T-cell (primary cell): Measurements from ENCODE around the gene TEFM. TPM values are rescaled to one million over a fixed set of nuclear protein-coding genes. Genes with fewer than 3 reads are reported as not detected.
"Not testable (repeated sequence)": the region's sequence is repeated elsewhere in the genome, so short reads cannot be mapped to it uniquely, and the experiment has no call there.

Experiments
- ATAC-seq, 4 experiments: fragments of 200-7000 bp in 3 of 4; fragments of 150-1000 bp in 1 of 4; cut with Tn5 transposase; replicated peaks in 1 of 4; 1 replicate in 3 of 4; 2 replicates in 1 of 4; pipeline ENCODE4 v1.10.0; 2021; ENCODE audit warnings: moderate library complexity in 3 of 4, mild to moderate bottlenecking in 2 of 4, moderate number of reproducible peaks in 1 of 4
- CTCF ChIA-PET, 2 donors: fragments of 300-600 bp; sonication (Branson Sonifier 250); formaldehyde crosslinking; loops; one replicate each; lab custom pipeline; 2022; ENCODE audit warnings: antibody characterized with exemption in 2 of 2; lab: Charles Lee
- POLR2A ChIA-PET, 2 donors: fragments of 300-600 bp; sonication (Branson Sonifier 250); formaldehyde crosslinking; loops; one replicate each; lab custom pipeline; 2022; ENCODE audit warnings: antibody characterized with exemption in 2 of 2; lab: Charles Lee
- DNase-seq, 35 experiments: peaks; one replicate each; pipeline versions ENCODE4 v3.0.0 to v3.0.0-alpha.2; 2013 to 2023
- H3K27ac ChIP-seq: one replicate; pipeline ENCODE4 v1.5.1; 2013; ENCODE audit warnings: low read length
- H3K27me3 ChIP-seq, 2 experiments: replicated peaks in 1 of 2; 1 replicate in 1 of 2; 2 replicates in 1 of 2; pipeline versions ENCODE4 v1.6.1 to v1.7.0; 2013; ENCODE audit warnings: low read length in 1 of 2, mixed read lengths in 1 of 2; ENCODE audit not compliant: control insufficient read depth in 2 of 2, insufficient read depth in 2 of 2; ENCODE audit errors: extremely low read depth in 1 of 2
- H3K36me3 ChIP-seq, 2 donors: 1 replicate in 1 of 2; 2 replicates in 1 of 2; pipeline versions ENCODE4 v1.6.1 to v1.7.0; 2013; ENCODE audit warnings: low read length in 1 of 2; ENCODE audit not compliant: control insufficient read depth in 2 of 2, insufficient read depth in 1 of 2; ENCODE audit errors: extremely low read depth in 1 of 2
- H3K4me1 ChIP-seq, 2 experiments: 1 replicate in 1 of 2; 2 replicates in 1 of 2; pipeline versions ENCODE4 v1.6.1 to v1.7.0; 2013; ENCODE audit warnings: low read length in 2 of 2, mixed read lengths in 1 of 2; ENCODE audit not compliant: insufficient read depth in 2 of 2, control insufficient read depth in 1 of 2; ENCODE audit errors: extremely low read depth in 1 of 2
- H3K4me3 ChIP-seq, 2 donors: 1 replicate in 1 of 2; 2 replicates in 1 of 2; pipeline versions ENCODE4 v1.5.1 to v1.7.0; 2013; ENCODE audit warnings: mild to moderate bottlenecking in 2 of 2, low read length in 1 of 2, moderate library complexity in 1 of 2; ENCODE audit not compliant: control insufficient read depth in 1 of 2; ENCODE audit errors: extremely low read depth in 1 of 2
- H3K9me3 ChIP-seq: 2 replicates; pipeline ENCODE4 v1.7.0; 2013
- H3K27ac Mint-ChIP-seq, 2 donors: one replicate each; pipeline ENCODE4 v1.8.0; 2020 to 2021; ENCODE audit warnings: mild to moderate bottlenecking in 2 of 2, mixed read lengths in 2 of 2
- H3K27me3 Mint-ChIP-seq, 2 donors: one replicate each; pipeline ENCODE4 v1.8.0; 2021 to 2022; ENCODE audit warnings: mixed read lengths in 2 of 2
- H3K36me3 Mint-ChIP-seq: one replicate; pipeline ENCODE4 v1.8.0; 2021; ENCODE audit warnings: mixed read lengths
- H3K4me1 Mint-ChIP-seq, 3 donors: one replicate each; pipeline ENCODE4 v1.8.0; 2020 to 2022; ENCODE audit warnings: mixed read lengths in 3 of 3, mild to moderate bottlenecking in 1 of 3
- H3K4me3 Mint-ChIP-seq, 3 donors: one replicate each; pipeline ENCODE4 v1.8.0; 2020 to 2022; ENCODE audit warnings: mild to moderate bottlenecking in 3 of 3, mixed read lengths in 3 of 3, moderate library complexity in 3 of 3
- H3K9me3 Mint-ChIP-seq, 3 donors: one replicate each; pipeline ENCODE4 v1.8.0; 2020 to 2022; ENCODE audit warnings: mixed read lengths in 3 of 3
- WGBS: methylation state at CpG from one replicate; pipeline ENCODE4 v1.1.5; 2013; ENCODE audit warnings: missing lambda C conversion rate; ENCODE audit not compliant: insufficient coverage; 5-methylcytosine and 5-hydroxymethylcytosine counted together
- total RNA-seq, 35 experiments: library from RNA in 6 of 35; stranded (reverse) in 6 of 35; fragments of 120-200 nt in 1 of 35; gene quantifications; one replicate each; pipeline versions ENCODE4 v1.2.1 to v1.2.4 and lab custom pipeline; 2013 to 2026

Gene TEFM
- total RNA-seq, 5 donors from 2014 or later (not counting 1 experiment from before 2014, with no cell fraction given): 9.5 to 16.9 (median 14.8) TPM

GRCh38 chr17:30915833-30916611 lies 10.0 kb upstream of the TEFM start:
- CTCF ChIA-PET: interaction anchor here in 1 of 2 donors (0.8 kb wide), 1 partner anchor 19 kb away, joined by 3 read pairs; no protein-coding TSS in a partner anchor

GRCh38 chr17:30913955-30914354 lies 7.9 kb upstream of the TEFM start:
- H3K27ac ChIP-seq: no peak overlapping the region
- peaks cover 0 to 1% of the 10 kb centered on the region in 2 donors for H3K27me3 Mint-ChIP-seq
- no peaks in the 10 kb centered on the region for H3K27me3 ChIP-seq
- peaks cover 2 to 4% (median 2%) of the 10 kb centered on the region in 3 donors for H3K4me1 Mint-ChIP-seq
- no peaks in the 10 kb centered on the region for H3K36me3 Mint-ChIP-seq
- no peaks in the 10 kb centered on the region for H3K9me3 ChIP-seq
- DNase-seq (no peak), ATAC-seq (no peak)
- H3K4me1 ChIP-seq: no peaks in the 10 kb centered on the region
- no peak overlapping the region for H3K27ac Mint-ChIP-seq
- H3K4me3 ChIP-seq: no peak overlapping the region
- CTCF ChIA-PET: no interaction called here
- no peaks in the 10 kb centered on the region for H3K36me3 ChIP-seq
- no peaks in the 10 kb centered on the region for H3K9me3 Mint-ChIP-seq
- H3K4me3 Mint-ChIP-seq: no peak overlapping the region
- POLR2A ChIA-PET: no interaction called here

More at GRCh38 chr17:30915833-30916611, 10.0 kb upstream of the TEFM start:
- no peaks in the 10 kb centered on the region for H3K36me3 Mint-ChIP-seq
- no peaks in the 10 kb centered on the region for H3K9me3 ChIP-seq
- H3K36me3 ChIP-seq: no peaks in the 10 kb centered on the region
- H3K4me3 Mint-ChIP-seq: no peak overlapping the region
- no peak overlapping the region for H3K27ac Mint-ChIP-seq
- H3K27me3 ChIP-seq: peaks cover 3 to 7% of the 10 kb centered on the region in 2 experiments
- ATAC-seq: no peak
- H3K27ac ChIP-seq: no peak overlapping the region
- POLR2A ChIA-PET: interaction anchor here in 1 of 2 donors (0.6 kb wide), 2 partner anchors 35 to 289 kb away, joined by 3 read pairs; no protein-coding TSS in a partner anchor
- H3K4me1 ChIP-seq: no peaks in the 10 kb centered on the region
- peaks cover 10 to 13% of the 10 kb centered on the region in 2 donors for H3K27me3 Mint-ChIP-seq
- peaks cover 0 to 2% (median 0%) of the 10 kb centered on the region in 3 donors for H3K4me1 Mint-ChIP-seq
- H3K9me3 Mint-ChIP-seq: no peaks in the 10 kb centered on the region
- H3K4me3 ChIP-seq: no peak overlapping the region
- DNase-seq: no peak
- WGBS: 100% methylated on average over 1 of the region's 5 CpGs

- H3K27ac ChIP-seq, H3K27me3 Mint-ChIP-seq, H3K4me3 Mint-ChIP-seq, ATAC-seq, H3K9me3 ChIP-seq, H3K9me3 Mint-ChIP-seq, H3K36me3 Mint-ChIP-seq, POLR2A ChIA-PET, H3K36me3 ChIP-seq, H3K27me3 ChIP-seq, H3K4me3 ChIP-seq, CTCF ChIA-PET, DNase-seq, H3K27ac Mint-ChIP-seq: not testable (repeated sequence)
- H3K4me1 Mint-ChIP-seq: peaks cover 23 to 31% (median 30%) of the 10 kb centered on the region in 3 donors
- WGBS: 100% methylated on average over 1 of the region's 7 CpGs
- H3K4me1 ChIP-seq: peaks cover 2 to 20% of the 10 kb centered on the region in 2 experiments
These were observed 4.1 kb upstream of the TEFM start for GRCh38 chr17:30910151-30910550.

GRCh38 chr17:30908717-30909420 lies 2.8 kb upstream of the TEFM start:
- POLR2A ChIA-PET: interaction anchor here (0.5 to 0.7 kb wide), 3 partner anchors 11 to 910 kb away, joined by 3 to 4 read pairs (median 3); no protein-coding TSS in a partner anchor
- ATAC-seq: no peak
- Histone ChIP-seq H3K27ac (no peak overlapping the region), H3K4me3 (no peak overlapping the region), H3K9me3 (no peaks in the 10 kb centered on the region), H3K36me3 (peaks cover 0 to 2% of the 10 kb centered on the region in 2 donors), H3K27me3 (no peaks in the 10 kb centered on the region), H3K4me1 (peaks cover 2 to 26% of the 10 kb centered on the region in 2 experiments)
- DNase-seq: no peak
- CTCF ChIA-PET: no interaction called here
- H3K27ac Mint-ChIP-seq: no peak overlapping the region
- H3K36me3 Mint-ChIP-seq: no peaks in the 10 kb centered on the region
- no peak overlapping the region for H3K4me3 Mint-ChIP-seq
- WGBS: 100% methylated on average over 1 of the region's 3 CpGs
- no peaks in the 10 kb centered on the region for H3K27me3 Mint-ChIP-seq
- H3K4me1 Mint-ChIP-seq: peaks cover 29 to 35% (median 34%) of the 10 kb centered on the region in 3 donors
- H3K9me3 Mint-ChIP-seq: no peaks in the 10 kb centered on the region

GRCh38 chr17:30905742-30906100 lies 317 bp downstream of the TEFM start:
- H3K4me1 Mint-ChIP-seq: peaks cover 49 to 57% (median 54%) of the 10 kb centered on the region in 3 donors
- Histone ChIP-seq H3K4me3 (peak overlapping the region; percentile 85 to 99), H3K36me3 (peaks cover 5 to 15% of the 10 kb centered on the region in 2 donors), H3K27me3 (no peaks in the 10 kb centered on the region), H3K27ac (peak overlapping the region; percentile 75), H3K4me1 (peaks cover 2 to 26% of the 10 kb centered on the region in 2 experiments), H3K9me3 (no peaks in the 10 kb centered on the region)
- peak in 7 of 35 experiments; percentile 4 to 37 (median 9) for DNase-seq
- ChIA-PET CTCF (no interaction called here), POLR2A (no interaction called here)
- peak overlapping the region; percentile 89 to 96 (median 91) for H3K4me3 Mint-ChIP-seq
- 0% methylated on average over 10 of the region's 11 CpGs for WGBS
- no peaks in the 10 kb centered on the region for H3K9me3 Mint-ChIP-seq
- peak overlapping the region; percentile 95 to 96 for H3K27ac Mint-ChIP-seq
- ATAC-seq: peak; percentile 10 to 31 (median 20)
- no peaks in the 10 kb centered on the region for H3K27me3 Mint-ChIP-seq
- H3K36me3 Mint-ChIP-seq: peaks cover 13% of the 10 kb centered on the region

GRCh38 chr17:30897311-30897710 lies 8.7 kb downstream of the TEFM start:
- DNase-seq (no peak), ATAC-seq (no peak)
- Histone ChIP-seq H3K9me3 (no peaks in the 10 kb centered on the region), H3K27me3 (no peaks in the 10 kb centered on the region), H3K4me1 (no peaks in the 10 kb centered on the region), H3K4me3 (no peak overlapping the region), H3K27ac (no peak overlapping the region), H3K36me3 (peaks cover 0 to 41% of the 10 kb centered on the region in 2 donors)
- no peak overlapping the region for H3K27ac Mint-ChIP-seq
- H3K9me3 Mint-ChIP-seq: no peaks in the 10 kb centered on the region
- H3K4me1 Mint-ChIP-seq: peaks cover 13 to 19% (median 15%) of the 10 kb centered on the region in 3 donors
- 90% methylated on average over 3 of the region's 5 CpGs for WGBS
- ChIA-PET CTCF (no interaction called here), POLR2A (no interaction called here)
- no peaks in the 10 kb centered on the region for H3K27me3 Mint-ChIP-seq
- peaks cover 18% of the 10 kb centered on the region for H3K36me3 Mint-ChIP-seq
- H3K4me3 Mint-ChIP-seq: no peak overlapping the region
